ENCODE results near the gene ADORA2B. TPM values are rescaled to one million over a fixed set of nuclear protein-coding genes. Genes with fewer than 3 reads are reported as not detected.
"Not testable (repeated sequence)": the region's sequence is repeated elsewhere in the genome, so short reads cannot be mapped to it uniquely, and the experiment has no call there.

ADORA2B gene
- total RNA-seq: 1 to 10 TPM; 7.0 to 7.1 TPM

- no peaks in the 10 kb centered on the region for H3K9me3 Mint-ChIP-seq
- peaks cover 20% of the 10 kb centered on the region for H3K4me1 Mint-ChIP-seq
- H3K27me3 Mint-ChIP-seq: peaks cover 27% of the 10 kb centered on the region
- H3K27ac Mint-ChIP-seq: peak within 1 kb of the TSS; percentile 10
- H3K4me3 Mint-ChIP-seq: peak within 1 kb of the TSS; percentile 77
- DNase-seq: peak; percentile 82
- H3K36me3 Mint-ChIP-seq: no peaks in the 10 kb centered on the region
Measured at GRCh38 chr17:15944759-15945526, at the start of gene ADORA2B. Gene ADORA2B, plus strand, starts transcription at chr17:15945130. Its CDS starts 119 bp downstream, at chr17:15945249.

GRCh38 chr17:15896277-15896676 is 48.7 kb upstream of the ADORA2B start:
- Mint-ChIP-seq H3K27ac (no peak overlapping the region), H3K4me1 (peaks cover 21% of the 10 kb centered on the region), H3K27me3 (no peaks in the 10 kb centered on the region), H3K36me3 (peaks cover 10% of the 10 kb centered on the region), H3K9me3 (peaks cover 7% of the 10 kb centered on the region), H3K4me3 (no peak overlapping the region)
- DNase-seq: no peak

GRCh38 chr17:15896834-15897233 is 48.1 kb upstream of the ADORA2B start:
- no peak for DNase-seq
- H3K9me3 Mint-ChIP-seq: peaks cover 7% of the 10 kb centered on the region
- H3K36me3 Mint-ChIP-seq: peaks cover 10% of the 10 kb centered on the region
- H3K4me3 Mint-ChIP-seq: no peak overlapping the region
- H3K27ac Mint-ChIP-seq: no peak overlapping the region
- peaks cover 21% of the 10 kb centered on the region for H3K4me1 Mint-ChIP-seq
- H3K27me3 Mint-ChIP-seq: no peaks in the 10 kb centered on the region

GRCh38 chr17:15899596-15899995 is 45.3 kb upstream of the ADORA2B start:
- not testable (repeated sequence) for H3K9me3 Mint-ChIP-seq, DNase-seq, H3K36me3 Mint-ChIP-seq, H3K4me3 Mint-ChIP-seq, H3K27me3 Mint-ChIP-seq, H3K27ac Mint-ChIP-seq
- peaks cover 21% of the 10 kb centered on the region for H3K4me1 Mint-ChIP-seq

GRCh38 chr17:15900871-15901270 is 44.1 kb upstream of the ADORA2B start:
- Mint-ChIP-seq H3K36me3 (peaks cover 10% of the 10 kb centered on the region), H3K4me3 (no peak overlapping the region)

GRCh38 chr17:15905236-15905635 is 39.7 kb upstream of the ADORA2B start:
- H3K27me3 Mint-ChIP-seq, H3K4me3 Mint-ChIP-seq, H3K36me3 Mint-ChIP-seq, H3K27ac Mint-ChIP-seq, H3K4me1 Mint-ChIP-seq, H3K9me3 Mint-ChIP-seq, DNase-seq: not testable (repeated sequence)

More at GRCh38 chr17:15900871-15901270, 44.1 kb upstream of the ADORA2B start:
- peaks cover 21% of the 10 kb centered on the region for H3K4me1 Mint-ChIP-seq
- DNase-seq: no peak
- no peak overlapping the region for H3K27ac Mint-ChIP-seq
- H3K9me3 Mint-ChIP-seq: peaks cover 7% of the 10 kb centered on the region
- no peaks in the 10 kb centered on the region for H3K27me3 Mint-ChIP-seq

- no peaks in the 10 kb centered on the region for H3K9me3 Mint-ChIP-seq
- no peak for DNase-seq
- H3K36me3 Mint-ChIP-seq: no peaks in the 10 kb centered on the region
- no peak overlapping the region for H3K27ac Mint-ChIP-seq
- H3K4me1 Mint-ChIP-seq: no peaks in the 10 kb centered on the region
- no peak overlapping the region for H3K4me3 Mint-ChIP-seq
- H3K27me3 Mint-ChIP-seq: no peaks in the 10 kb centered on the region
Measured at GRCh38 chr17:15907290-15907689, 37.6 kb upstream of the ADORA2B start.

- no peaks in the 10 kb centered on the region for H3K27me3 Mint-ChIP-seq
- no peak overlapping the region for H3K27ac Mint-ChIP-seq
- H3K4me3 Mint-ChIP-seq: no peak overlapping the region
- no peaks in the 10 kb centered on the region for H3K36me3 Mint-ChIP-seq
- no peaks in the 10 kb centered on the region for H3K4me1 Mint-ChIP-seq
- no peak for DNase-seq
- H3K9me3 Mint-ChIP-seq: no peaks in the 10 kb centered on the region
Measured at GRCh38 chr17:15908378-15908777, 36.6 kb upstream of the ADORA2B start.

GRCh38 chr17:15909481-15909991 is 35.4 kb upstream of the ADORA2B start:
- no peak overlapping the region for H3K27ac Mint-ChIP-seq
- no peaks in the 10 kb centered on the region for H3K4me1 Mint-ChIP-seq

GRCh38 chr17:15910791-15911190 is 34.1 kb upstream of the ADORA2B start:
- H3K36me3 Mint-ChIP-seq: no peaks in the 10 kb centered on the region
- no peaks in the 10 kb centered on the region for H3K27me3 Mint-ChIP-seq
- no peak overlapping the region for H3K27ac Mint-ChIP-seq
- H3K9me3 Mint-ChIP-seq: no peaks in the 10 kb centered on the region
- H3K4me1 Mint-ChIP-seq: no peaks in the 10 kb centered on the region
- DNase-seq: no peak
- H3K4me3 Mint-ChIP-seq: no peak overlapping the region

More at GRCh38 chr17:15909481-15909991, 35.4 kb upstream of the ADORA2B start:
- DNase-seq: no peak
- no peaks in the 10 kb centered on the region for H3K27me3 Mint-ChIP-seq
- no peak overlapping the region for H3K4me3 Mint-ChIP-seq
- H3K9me3 Mint-ChIP-seq: no peaks in the 10 kb centered on the region
- no peaks in the 10 kb centered on the region for H3K36me3 Mint-ChIP-seq

- H3K36me3 Mint-ChIP-seq, H3K27ac Mint-ChIP-seq, H3K27me3 Mint-ChIP-seq, H3K4me1 Mint-ChIP-seq, DNase-seq, H3K4me3 Mint-ChIP-seq, H3K9me3 Mint-ChIP-seq: not testable (repeated sequence)
Measured at GRCh38 chr17:15911701-15912100, 33.2 kb upstream of the ADORA2B start.

GRCh38 chr17:15912416-15912955 is 32.4 kb upstream of the ADORA2B start:
- H3K9me3 Mint-ChIP-seq: no peaks in the 10 kb centered on the region
- DNase-seq: no peak
- H3K4me1 Mint-ChIP-seq: no peaks in the 10 kb centered on the region
- peaks cover 12% of the 10 kb centered on the region for H3K27me3 Mint-ChIP-seq
- H3K4me3 Mint-ChIP-seq: no peak overlapping the region
- no peaks in the 10 kb centered on the region for H3K36me3 Mint-ChIP-seq
- H3K27ac Mint-ChIP-seq: no peak overlapping the region

- H3K4me1 Mint-ChIP-seq: no peaks in the 10 kb centered on the region
- no peaks in the 10 kb centered on the region for H3K36me3 Mint-ChIP-seq
- H3K4me3 Mint-ChIP-seq: no peak overlapping the region
- no peak for DNase-seq
- H3K27me3 Mint-ChIP-seq: peaks cover 19% of the 10 kb centered on the region
- no peaks in the 10 kb centered on the region for H3K9me3 Mint-ChIP-seq
- no peak overlapping the region for H3K27ac Mint-ChIP-seq
Measured at GRCh38 chr17:15913826-15914225, 31.1 kb upstream of the ADORA2B start.

- no peaks in the 10 kb centered on the region for H3K4me1 Mint-ChIP-seq
- no peak overlapping the region for H3K4me3 Mint-ChIP-seq
- H3K9me3 Mint-ChIP-seq: no peaks in the 10 kb centered on the region
- H3K27me3 Mint-ChIP-seq: peaks cover 19% of the 10 kb centered on the region
- no peaks in the 10 kb centered on the region for H3K36me3 Mint-ChIP-seq
- DNase-seq: no peak
- no peak overlapping the region for H3K27ac Mint-ChIP-seq
Measured at GRCh38 chr17:15914400-15915170, 30.3 kb upstream of the ADORA2B start.

- H3K36me3 Mint-ChIP-seq: no peaks in the 10 kb centered on the region
- no peak overlapping the region for H3K27ac Mint-ChIP-seq
Measured at GRCh38 chr17:15915961-15916360, 29.0 kb upstream of the ADORA2B start.

More at GRCh38 chr17:15915961-15916360, 29.0 kb upstream of the ADORA2B start:
- H3K4me1 Mint-ChIP-seq: no peaks in the 10 kb centered on the region
- DNase-seq: no peak
- peaks cover 23% of the 10 kb centered on the region for H3K27me3 Mint-ChIP-seq
- H3K4me3 Mint-ChIP-seq: no peak overlapping the region
- H3K9me3 Mint-ChIP-seq: no peaks in the 10 kb centered on the region

Data from activated naive CD8-positive, alpha-beta T cell treated with anti-CD3 and anti-CD28 coated beads for 36 hours (primary cell).